Peyer's patch (tissue), 4 donors: ENCODE measurements around the gene PHETA1. TPM values are rescaled to one million over a fixed set of nuclear protein-coding genes. Genes with fewer than 3 reads are reported as not detected.

ENCODE experiments used
- DNase-seq, 3 donors: peaks; one replicate each; pipeline ENCODE4 v3.0.0-alpha.2; 2017 to 2019
- H3K27ac ChIP-seq, 4 donors: fragments of 200-600 bp; sonication (generic); one replicate each; pipeline ENCODE4 v1.5.1; 2016 to 2019
- H3K27me3 ChIP-seq, 2 donors: fragments of 200-600 bp; sonication (generic); one replicate each; pipeline ENCODE4 v1.5.1; 2019
- H3K36me3 ChIP-seq, 3 donors: fragments of 200-600 bp; sonication (generic); one replicate each; pipeline ENCODE4 v1.5.1; 2016 to 2019
- H3K4me1 ChIP-seq, 4 donors: fragments of 200-600 bp; sonication (generic); one replicate each; pipeline ENCODE4 v1.5.1; 2016 to 2019
- H3K4me3 ChIP-seq, 4 donors: fragments of 200-600 bp; sonication (generic); 1 replicate in 3 of 4; 2 replicates in 1 of 4; pipeline ENCODE4 v1.5.1; 2016 to 2019; ENCODE audit warnings: mild to moderate bottlenecking in 1 of 4
- H3K9me3 ChIP-seq, 4 donors: fragments of 200-600 bp; sonication (generic); one replicate each; pipeline ENCODE4 v1.5.1; 2016 to 2019; ENCODE audit warnings: mild to moderate bottlenecking in 1 of 4
- POLR2A ChIP-seq, 2 donors: fragments of 450-650 bp; IDR thresholded peaks; one replicate each; pipeline ENCODE4 v1.5.1; 2017; ENCODE audit warnings: antibody characterized with exemption in 2 of 2, mild to moderate bottlenecking in 2 of 2, moderate library complexity in 2 of 2
- total RNA-seq, 4 donors: library from RNA; depleted of rRNA; stranded (reverse); fragments of >200 nt; gene quantifications; one replicate each; pipeline ENCODE4 v1.1.0, GENCODE V29; 2016
- TF ChIP-seq, protein P1 (sequence below), 6 experiments: fragments of 450-650 bp in 4 of 6; fragments of 200-600 bp in 2 of 6; sonication (generic) in 1 of 6; IDR thresholded peaks; one replicate each; pipeline ENCODE4 v1.5.1; 2017 to 2019; ENCODE audit warnings: antibody characterized with exemption in 6 of 6, mild to moderate bottlenecking in 3 of 6, moderate library complexity in 1 of 6

PHETA1 gene
- total RNA-seq, 4 donors from 2014 or later = 43.2 to 64.6 (median 51.0) TPM

- Histone ChIP-seq H3K9me3 (no peaks in the 10 kb centered on the region), H3K4me3 (no peak overlapping the region), H3K27ac (no peak overlapping the region), H3K4me1 (peaks cover 0 to 13% (median 3%) of the 10 kb centered on the region in 4 donors), H3K27me3 (no peaks in the 10 kb centered on the region), H3K36me3 (no peaks in the 10 kb centered on the region)
- DNase-seq = no peak
- TF ChIP-seq, protein P1, sequence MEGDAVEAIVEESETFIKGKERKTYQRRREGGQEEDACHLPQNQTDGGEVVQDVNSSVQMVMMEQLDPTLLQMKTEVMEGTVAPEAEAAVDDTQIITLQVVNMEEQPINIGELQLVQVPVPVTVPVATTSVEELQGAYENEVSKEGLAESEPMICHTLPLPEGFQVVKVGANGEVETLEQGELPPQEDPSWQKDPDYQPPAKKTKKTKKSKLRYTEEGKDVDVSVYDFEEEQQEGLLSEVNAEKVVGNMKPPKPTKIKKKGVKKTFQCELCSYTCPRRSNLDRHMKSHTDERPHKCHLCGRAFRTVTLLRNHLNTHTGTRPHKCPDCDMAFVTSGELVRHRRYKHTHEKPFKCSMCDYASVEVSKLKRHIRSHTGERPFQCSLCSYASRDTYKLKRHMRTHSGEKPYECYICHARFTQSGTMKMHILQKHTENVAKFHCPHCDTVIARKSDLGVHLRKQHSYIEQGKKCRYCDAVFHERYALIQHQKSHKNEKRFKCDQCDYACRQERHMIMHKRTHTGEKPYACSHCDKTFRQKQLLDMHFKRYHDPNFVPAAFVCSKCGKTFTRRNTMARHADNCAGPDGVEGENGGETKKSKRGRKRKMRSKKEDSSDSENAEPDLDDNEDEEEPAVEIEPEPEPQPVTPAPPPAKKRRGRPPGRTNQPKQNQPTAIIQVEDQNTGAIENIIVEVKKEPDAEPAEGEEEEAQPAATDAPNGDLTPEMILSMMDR (IDR thresholded peaks at IDR 0.05) = no peak
- no peak for TF ChIP-seq POLR2A (IDR thresholded peaks at IDR 0.05)
Observed at GRCh38 chr12:111394480-111394879, 25.6 kb upstream of the PHETA1 start.

DNA sequence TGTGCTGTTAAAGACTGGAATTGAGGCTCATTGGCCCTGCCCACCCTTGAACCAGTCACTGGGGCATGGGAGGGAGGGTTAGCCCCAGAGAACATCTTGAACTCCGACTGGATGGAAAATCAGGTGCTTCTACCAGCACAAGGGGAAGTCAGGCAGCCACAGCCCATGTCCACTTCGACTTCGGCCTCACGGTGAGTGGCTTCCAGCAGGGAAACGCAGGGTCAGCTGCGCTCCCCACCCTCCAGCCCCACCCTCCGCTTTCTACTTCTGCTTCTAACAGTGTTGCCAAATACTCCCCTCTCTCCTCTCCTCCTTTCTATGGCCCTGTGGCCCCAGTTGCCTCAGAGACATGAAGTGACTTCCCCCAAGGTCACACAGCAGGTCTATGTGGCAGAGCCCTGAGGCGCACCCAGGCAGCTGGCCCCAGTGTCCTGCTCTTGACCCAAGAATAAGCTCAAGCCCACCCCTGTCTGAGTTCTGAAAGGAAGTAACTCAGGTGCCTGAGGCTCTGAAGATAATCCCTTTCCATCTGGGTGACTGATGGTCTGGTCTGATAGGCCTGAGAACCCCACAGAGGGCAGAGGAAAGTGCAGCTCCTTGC is 24.9 kb upstream of the PHETA1 start:
- Histone ChIP-seq H3K27ac (no peak overlapping the region), H3K36me3 (no peaks in the 10 kb centered on the region), H3K4me1 (peaks cover 0 to 13% (median 3%) of the 10 kb centered on the region in 4 donors), H3K27me3 (no peaks in the 10 kb centered on the region), H3K9me3 (no peaks in the 10 kb centered on the region), H3K4me3 (no peak overlapping the region)
- no peak for TF ChIP-seq POLR2A (IDR thresholded peaks at IDR 0.05)
- TF ChIP-seq, protein P1 (IDR thresholded peaks at IDR 0.05) = no peak
- DNase-seq = peak in 1 of 3 donors; percentile 64

GRCh38 chr12:111390910-111391309 is 22.0 kb upstream of the PHETA1 start:
- Histone ChIP-seq H3K27ac (no peak overlapping the region), H3K9me3 (no peaks in the 10 kb centered on the region), H3K27me3 (no peaks in the 10 kb centered on the region), H3K36me3 (no peaks in the 10 kb centered on the region), H3K4me3 (no peak overlapping the region), H3K4me1 (no peaks in the 10 kb centered on the region)
- no peak for DNase-seq
- TF ChIP-seq, protein P1 (IDR thresholded peaks at IDR 0.05) = no peak
- no peak for TF ChIP-seq POLR2A (IDR thresholded peaks at IDR 0.05)

DNA sequence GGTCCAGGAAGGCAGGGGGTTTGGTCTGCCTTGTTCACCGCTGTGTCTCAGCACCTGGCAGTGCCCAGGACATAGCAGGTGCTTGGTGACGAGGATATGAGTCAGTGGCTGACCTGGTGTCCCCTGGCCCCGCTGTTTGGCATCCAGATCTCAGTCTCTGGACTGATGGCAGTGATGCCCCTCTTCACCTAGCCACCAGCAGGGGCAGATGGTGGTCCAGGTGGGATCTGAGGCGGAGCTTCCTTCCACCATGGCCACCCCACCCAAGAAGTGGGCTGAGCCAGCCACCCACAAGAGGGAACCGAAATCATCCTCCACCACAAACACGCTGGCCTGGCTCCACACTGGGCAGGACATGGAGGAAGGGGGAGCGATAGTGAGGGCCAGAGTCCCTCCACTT is 20.7 kb upstream of the PHETA1 start:
- H3K4me3 ChIP-seq = no peak overlapping the region
- no peaks in the 10 kb centered on the region for H3K36me3 ChIP-seq
- H3K4me1 ChIP-seq = no peaks in the 10 kb centered on the region
- no peak for DNase-seq
- no peaks in the 10 kb centered on the region for H3K9me3 ChIP-seq
- no peak overlapping the region for H3K27ac ChIP-seq
- no peaks in the 10 kb centered on the region for H3K27me3 ChIP-seq
- TF ChIP-seq, protein P1 (IDR thresholded peaks at IDR 0.05) = no peak
- TF ChIP-seq POLR2A (IDR thresholded peaks at IDR 0.05) = no peak

DNA sequence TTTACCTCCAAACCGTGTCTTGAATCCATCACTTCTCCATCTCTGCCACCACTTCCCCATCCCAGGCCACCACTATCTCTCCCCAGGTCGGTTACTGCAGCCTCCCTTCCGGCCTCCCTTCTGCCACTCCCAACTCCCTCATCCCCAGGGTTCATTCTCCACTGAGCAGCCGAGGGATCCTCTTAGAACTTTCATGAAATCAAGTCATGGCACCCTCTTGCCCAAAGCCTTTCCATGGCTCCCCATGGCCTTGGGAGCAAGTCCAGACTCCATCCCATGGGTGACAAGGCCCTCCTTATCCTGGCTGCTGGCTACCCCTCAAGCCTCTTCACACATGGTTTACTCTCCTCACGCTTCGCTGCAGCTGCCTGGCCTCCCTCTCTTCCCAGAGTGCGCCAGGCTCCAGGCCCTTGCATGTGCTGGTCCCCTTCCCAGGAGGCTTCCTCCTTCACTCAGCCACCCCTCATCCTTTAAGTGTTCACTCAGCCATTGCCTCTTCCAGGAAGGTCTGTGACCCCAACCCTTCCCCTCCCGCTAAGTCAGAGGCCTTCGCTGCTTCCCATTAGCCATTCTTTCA is 18.9 kb upstream of the PHETA1 start:
- Histone ChIP-seq H3K27ac (no peak overlapping the region), H3K4me3 (no peak overlapping the region), H3K27me3 (no peaks in the 10 kb centered on the region), H3K9me3 (no peaks in the 10 kb centered on the region), H3K36me3 (no peaks in the 10 kb centered on the region), H3K4me1 (no peaks in the 10 kb centered on the region)
- no peak for TF ChIP-seq POLR2A (IDR thresholded peaks at IDR 0.05)
- TF ChIP-seq, protein P1 (IDR thresholded peaks at IDR 0.05) = no peak
- no peak for DNase-seq
